GM19438 (cell line): ENCODE results near the gene IQCK.

ENCODE experiments used
- ATAC-seq: cut with Tn5 transposase; IDR thresholded peaks from one replicate; pipeline ENCODE4 v1.9.1; 2021; ENCODE audit warnings: low read depth; ENCODE audit not compliant: unreplicated experiment

Gene IQCK

GRCh38 chr16:19830902-19831560 lies 113.0 kb downstream of the IQCK start:
- ATAC-seq, result no peak

- ATAC-seq, result no peak
These were observed 113.6 kb downstream of the IQCK start for GRCh38 chr16:19831678-19832077.

GRCh38 chr16:19833176-19833575 lies 115.1 kb downstream of the IQCK start:
- ATAC-seq, result no peak

GRCh38 chr16:19833581-19833980 lies 115.5 kb downstream of the IQCK start:
- ATAC-seq, result no peak

- no peak for ATAC-seq
These were observed 117.1 kb downstream of the IQCK start for GRCh38 chr16:19835196-19835595.

- no peak for ATAC-seq
These were observed 117.9 kb downstream of the IQCK start for GRCh38 chr16:19835968-19836421.

- ATAC-seq, result no peak
These were observed 119.4 kb downstream of the IQCK start for GRCh38 chr16:19837331-19837980.

- no peak for ATAC-seq
These were observed 120.1 kb downstream of the IQCK start for GRCh38 chr16:19837984-19838707.

GRCh38 chr16:19840524-19841110 lies 122.5 kb downstream of the IQCK start:
- no peak for ATAC-seq

GRCh38 chr16:19841184-19841583 lies 123.1 kb downstream of the IQCK start:
- no peak for ATAC-seq

- no peak for ATAC-seq
These were observed 124.5 kb downstream of the IQCK start for GRCh38 chr16:19842426-19843157.

GRCh38 chr16:19843371-19843770 lies 125.3 kb downstream of the IQCK start:
- ATAC-seq, result no peak

- ATAC-seq, result no peak
These were observed 127.0 kb downstream of the IQCK start for GRCh38 chr16:19844945-19845641.

GRCh38 chr16:19846436-19846835 lies 128.4 kb downstream of the IQCK start:
- ATAC-seq, result no peak

GRCh38 chr16:19848756-19849155 lies 130.7 kb downstream of the IQCK start:
- ATAC-seq, result no peak

GRCh38 chr16:19850131-19850817 lies 132.2 kb downstream of the IQCK start:
- no peak for ATAC-seq

- ATAC-seq, result no peak
These were observed 133.4 kb downstream of the IQCK start for GRCh38 chr16:19851476-19851875.

GRCh38 chr16:19853132-19853741 lies 135.2 kb downstream of the IQCK start:
- no peak for ATAC-seq
